ENCODE results near the gene UBE2S. TPM values are rescaled to one million over a fixed set of nuclear protein-coding genes. Genes with fewer than 3 reads are reported as not detected.
A peak's percentile ranks its signal among the peaks of the same experiment; 100 is the strongest.

Gene UBE2S
- total RNA-seq, 1 experiment from 2014 or later: 587 TPM

- ChIA-PET POLR2A (ENCODE audit: low non-redundant PET) (interaction anchor here (0.6 kb wide), 1 partner anchor 39 kb away, joined by 24 read pairs; no protein-coding TSS in a partner anchor), CTCF (no interaction called here)
- Histone ChIP-seq H3K36me3 (ENCODE audit: insufficient read depth, low read length, poor library complexity, severe bottlenecking) (peaks cover 32% of the 10 kb centered on the region), H3K27ac (ENCODE audit: low read depth, low read length, poor library complexity, severe bottlenecking) (peak overlapping the region; percentile 100), H3K4me1 (ENCODE audit: insufficient read depth, low read length, poor library complexity, severe bottlenecking) (peaks cover 21% of the 10 kb centered on the region), H3K4me3 (ENCODE audit: low read depth, low read length, poor library complexity, severe bottlenecking) (no peak overlapping the region), H3K9me3 (ENCODE audit: low read depth, low read length, poor library complexity, severe bottlenecking) (no peaks in the 10 kb centered on the region), H3K27me3 (replicated peaks; ENCODE audit: insufficient read depth, low read depth, low read length, poor library complexity) (no peaks in the 10 kb centered on the region)
- TF ChIP-seq EZH2 (IDR thresholded peaks at IDR 0.05; ENCODE audit: borderline replicate concordance, low read depth, low read length, poor library complexity, severe bottlenecking) (no peak), CTCF (conservative IDR thresholded peaks at IDR 0.05; ENCODE audit: low read depth, low read length) (no peak)
- no peak for DNase-seq (ENCODE audit: low spot score)
- BruUV-seq (replicated peaks): TSS peak; percentile 86
- intact Hi-C loops (cut with micrococcal nuclease; ENCODE audit: unreplicated experiment): loop anchor here (5.0 kb wide), 1 partner anchor 194 kb away; the partner anchor contains the start of gene ZNF524
Observed at GRCh38 chr19:55408533-55408872, 915 bp upstream of the UBE2S start.

GRCh38 chr19:55407800-55408532 is 378 bp upstream of the UBE2S start:
- POLR2A ChIA-PET (ENCODE audit: low non-redundant PET): interaction anchor here (0.6 to 0.9 kb wide), 5 partner anchors 17 to 149 kb away, joined by 3 to 24 read pairs (median 8); partner anchors contain the start of gene PPP6R1
- intact Hi-C loops (cut with micrococcal nuclease; ENCODE audit: unreplicated experiment): loop anchor here (5.0 kb wide), 1 partner anchor 194 kb away; the partner anchor contains the start of gene ZNF524
- Histone ChIP-seq H3K36me3 (ENCODE audit: insufficient read depth, low read length, poor library complexity, severe bottlenecking) (peaks cover 37% of the 10 kb centered on the region), H3K27me3 (replicated peaks; ENCODE audit: insufficient read depth, low read depth, low read length, poor library complexity) (no peaks in the 10 kb centered on the region), H3K4me3 (ENCODE audit: low read depth, low read length, poor library complexity, severe bottlenecking) (peak overlapping the region; percentile 98), H3K9me3 (ENCODE audit: low read depth, low read length, poor library complexity, severe bottlenecking) (no peaks in the 10 kb centered on the region), H3K4me1 (ENCODE audit: insufficient read depth, low read length, poor library complexity, severe bottlenecking) (peaks cover 23% of the 10 kb centered on the region), H3K27ac (ENCODE audit: low read depth, low read length, poor library complexity, severe bottlenecking) (peak overlapping the region; percentile 100)
- BruUV-seq (replicated peaks): no TSS peak
- TF ChIP-seq CTCF (conservative IDR thresholded peaks at IDR 0.05; ENCODE audit: low read depth, low read length) (no peak), EZH2 (IDR thresholded peaks at IDR 0.05; ENCODE audit: borderline replicate concordance, low read depth, low read length, poor library complexity, severe bottlenecking) (no peak)
- peak; percentile 100 for DNase-seq (ENCODE audit: low spot score)
- CTCF ChIA-PET: interaction anchor here (0.5 to 0.7 kb wide), 4 partner anchors 10 to 318 kb away, joined by 3 read pairs; no protein-coding TSS in a partner anchor

- BruUV-seq (replicated peaks): no TSS peak
- CTCF ChIA-PET: interaction anchor here (0.6 to 0.7 kb wide), 2 partner anchors 11 to 224 kb away, joined by 3 read pairs; no protein-coding TSS in a partner anchor
Observed at GRCh38 chr19:55406826-55407549, 600 bp downstream of the UBE2S start.

More at GRCh38 chr19:55406826-55407549, 600 bp downstream of the UBE2S start:
- Histone ChIP-seq H3K4me3 (ENCODE audit: low read depth, low read length, poor library complexity, severe bottlenecking) (peak overlapping the region; percentile 98), H3K27me3 (replicated peaks; ENCODE audit: insufficient read depth, low read depth, low read length, poor library complexity) (no peaks in the 10 kb centered on the region), H3K4me1 (ENCODE audit: insufficient read depth, low read length, poor library complexity, severe bottlenecking) (peaks cover 25% of the 10 kb centered on the region), H3K27ac (ENCODE audit: low read depth, low read length, poor library complexity, severe bottlenecking) (peak overlapping the region; percentile 100), H3K36me3 (ENCODE audit: insufficient read depth, low read length, poor library complexity, severe bottlenecking) (peaks cover 47% of the 10 kb centered on the region), H3K9me3 (ENCODE audit: low read depth, low read length, poor library complexity, severe bottlenecking) (no peaks in the 10 kb centered on the region)
- intact Hi-C loops (cut with micrococcal nuclease; ENCODE audit: unreplicated experiment): loop anchor here (5.0 kb wide), 1 partner anchor 195 kb away; the partner anchor contains the start of gene ZNF524
- POLR2A ChIA-PET (ENCODE audit: low non-redundant PET): interaction anchor here (0.6 to 0.9 kb wide), 3 partner anchors 18 to 223 kb away, joined by 3 to 12 read pairs (median 8); no protein-coding TSS in a partner anchor
- no peak for TF ChIP-seq EZH2 (IDR thresholded peaks at IDR 0.05; ENCODE audit: borderline replicate concordance, low read depth, low read length, poor library complexity, severe bottlenecking)
- DNase-seq (ENCODE audit: low spot score): no peak

Measured in A673 (cell line).